D721Med (cell line): Measurements from ENCODE around the gene FBN3.

ENCODE experiments used
- DNase-seq: peaks from one replicate; pipeline ENCODE4 v3.0.0; 2011; ENCODE audit warnings: low spot score; ENCODE audit not compliant: insufficient read length
- FAIRE-seq: peaks from 2 replicates; lab custom pipeline; 2011; peaks lifted over from hg19 to GRCh38; lab: Jason Lieb, UNC
- TF ChIP-seq, protein P1 (sequence below): IDR thresholded peaks from 2 replicates; pipeline ENCODE4 v1.5.1; 2012; ENCODE audit warnings: mild to moderate bottlenecking, control low read depth; ENCODE audit not compliant: insufficient read depth; ENCODE audit errors: missing control alignments

Gene FBN3

DNA sequence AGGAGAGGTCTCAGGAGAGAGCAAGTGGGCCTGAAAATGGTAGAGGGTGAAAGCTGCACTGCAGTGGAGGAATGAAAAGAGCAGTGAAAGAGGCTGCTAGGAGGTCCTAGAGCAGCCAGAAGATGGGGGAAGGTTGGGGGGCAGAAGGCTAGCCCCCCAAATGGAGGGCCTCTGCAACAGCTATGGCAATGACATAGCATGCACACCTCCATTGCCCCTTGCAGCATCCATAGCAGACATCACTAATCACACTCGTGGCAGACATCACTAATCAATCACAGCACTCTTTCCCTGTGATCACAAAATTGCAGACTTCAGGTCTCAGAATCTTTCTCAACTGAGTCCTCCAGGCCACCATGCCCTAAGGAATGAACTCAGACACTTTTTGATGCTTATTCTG, 74.9 kb downstream of the FBN3 start:
- no peak for DNase-seq

DNA sequence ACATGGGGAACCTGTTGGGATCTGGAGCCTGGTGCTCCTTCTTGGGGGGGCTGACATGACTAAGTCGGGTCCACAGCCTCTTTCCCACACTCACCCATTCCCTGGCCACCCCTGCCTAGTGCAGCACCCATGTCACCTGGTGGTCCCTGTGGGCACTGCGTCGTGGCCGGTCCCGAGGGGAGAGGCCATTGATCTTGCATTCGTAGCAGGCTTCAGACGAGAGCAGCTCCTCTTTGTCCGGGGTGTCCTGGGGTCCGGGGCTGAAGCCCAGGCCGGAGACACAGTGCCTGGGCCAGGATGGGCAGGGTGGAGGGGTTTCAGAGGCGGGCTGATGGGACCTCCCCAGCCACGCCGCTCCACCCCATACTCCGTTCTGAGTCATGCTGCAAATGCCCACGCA, 77.5 kb downstream of the FBN3 start:
- TF ChIP-seq, protein P1, sequence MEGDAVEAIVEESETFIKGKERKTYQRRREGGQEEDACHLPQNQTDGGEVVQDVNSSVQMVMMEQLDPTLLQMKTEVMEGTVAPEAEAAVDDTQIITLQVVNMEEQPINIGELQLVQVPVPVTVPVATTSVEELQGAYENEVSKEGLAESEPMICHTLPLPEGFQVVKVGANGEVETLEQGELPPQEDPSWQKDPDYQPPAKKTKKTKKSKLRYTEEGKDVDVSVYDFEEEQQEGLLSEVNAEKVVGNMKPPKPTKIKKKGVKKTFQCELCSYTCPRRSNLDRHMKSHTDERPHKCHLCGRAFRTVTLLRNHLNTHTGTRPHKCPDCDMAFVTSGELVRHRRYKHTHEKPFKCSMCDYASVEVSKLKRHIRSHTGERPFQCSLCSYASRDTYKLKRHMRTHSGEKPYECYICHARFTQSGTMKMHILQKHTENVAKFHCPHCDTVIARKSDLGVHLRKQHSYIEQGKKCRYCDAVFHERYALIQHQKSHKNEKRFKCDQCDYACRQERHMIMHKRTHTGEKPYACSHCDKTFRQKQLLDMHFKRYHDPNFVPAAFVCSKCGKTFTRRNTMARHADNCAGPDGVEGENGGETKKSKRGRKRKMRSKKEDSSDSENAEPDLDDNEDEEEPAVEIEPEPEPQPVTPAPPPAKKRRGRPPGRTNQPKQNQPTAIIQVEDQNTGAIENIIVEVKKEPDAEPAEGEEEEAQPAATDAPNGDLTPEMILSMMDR: no peak
- DNase-seq: no peak
- no peak for FAIRE-seq

More for the DNA sequence above, 74.9 kb downstream of the FBN3 start:
- FAIRE-seq: no peak
- TF ChIP-seq, protein P1: no peak

DNA sequence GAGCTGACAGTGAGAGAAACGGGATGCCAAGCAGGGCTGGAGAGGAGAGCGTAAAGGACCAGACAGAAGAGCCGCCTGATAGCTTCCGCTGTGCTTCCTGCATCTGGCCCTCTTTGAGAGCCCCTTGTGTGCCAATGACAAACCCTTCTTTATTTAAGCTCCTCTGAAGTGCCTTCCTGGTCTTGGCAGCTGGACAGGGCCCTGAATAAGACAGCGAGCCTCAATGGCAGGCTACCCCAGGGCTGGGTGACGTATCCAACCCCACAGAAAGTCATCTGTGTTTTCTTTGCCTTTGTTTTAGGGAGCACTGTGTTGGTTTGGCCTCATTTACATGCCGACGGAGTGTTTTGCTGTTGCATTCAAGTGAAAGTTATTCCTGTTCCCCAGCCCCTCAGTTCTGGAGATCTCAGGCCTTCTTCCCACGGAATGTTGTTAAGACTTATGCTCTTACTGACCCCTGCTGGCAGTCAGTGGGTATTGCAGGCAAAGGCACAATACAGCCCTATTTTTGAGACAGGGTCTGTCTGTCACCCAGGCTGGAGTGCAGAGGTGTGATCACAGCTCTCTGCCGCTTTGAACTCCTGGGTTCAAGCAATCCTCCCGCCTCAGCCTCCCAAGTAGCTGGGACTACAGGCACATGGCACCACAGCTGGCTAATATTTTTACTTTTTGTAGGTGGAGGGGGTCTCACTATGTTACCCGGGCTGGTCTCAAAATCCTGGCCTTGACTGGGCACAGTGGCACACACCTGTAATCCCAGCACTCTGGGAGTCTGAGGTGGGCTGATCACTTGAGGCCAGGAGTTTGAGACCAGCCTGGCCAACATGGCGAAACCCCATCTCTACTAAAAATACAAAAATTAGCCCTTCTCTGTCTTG, 80.1 kb downstream of the FBN3 start:
- TF ChIP-seq, protein P1: peak; percentile 30
- FAIRE-seq: no peak
- DNase-seq: no peak

DNA sequence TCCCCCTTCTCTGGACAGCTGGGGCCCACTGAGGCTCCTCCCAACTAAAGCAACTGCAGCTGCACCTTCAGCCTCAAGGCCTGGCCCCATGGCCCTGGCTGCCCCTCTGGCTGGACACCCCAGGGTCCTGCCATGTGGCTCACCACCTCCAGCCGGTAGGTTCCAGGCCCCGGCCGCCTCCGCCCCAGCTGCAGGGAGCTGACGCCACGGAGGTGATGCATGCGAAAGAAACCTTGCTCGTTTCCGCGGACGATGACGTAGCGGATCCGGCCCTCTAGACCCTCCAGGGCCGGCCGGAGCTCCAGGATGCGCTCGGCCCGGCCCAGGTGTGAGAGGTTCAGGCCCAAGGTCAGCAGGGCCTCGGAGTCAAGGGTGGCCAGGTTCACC, 83.5 kb downstream of the FBN3 start:
- TF ChIP-seq, protein P1: no peak
- DNase-seq (peak; percentile 3), FAIRE-seq (no peak)

DNA sequence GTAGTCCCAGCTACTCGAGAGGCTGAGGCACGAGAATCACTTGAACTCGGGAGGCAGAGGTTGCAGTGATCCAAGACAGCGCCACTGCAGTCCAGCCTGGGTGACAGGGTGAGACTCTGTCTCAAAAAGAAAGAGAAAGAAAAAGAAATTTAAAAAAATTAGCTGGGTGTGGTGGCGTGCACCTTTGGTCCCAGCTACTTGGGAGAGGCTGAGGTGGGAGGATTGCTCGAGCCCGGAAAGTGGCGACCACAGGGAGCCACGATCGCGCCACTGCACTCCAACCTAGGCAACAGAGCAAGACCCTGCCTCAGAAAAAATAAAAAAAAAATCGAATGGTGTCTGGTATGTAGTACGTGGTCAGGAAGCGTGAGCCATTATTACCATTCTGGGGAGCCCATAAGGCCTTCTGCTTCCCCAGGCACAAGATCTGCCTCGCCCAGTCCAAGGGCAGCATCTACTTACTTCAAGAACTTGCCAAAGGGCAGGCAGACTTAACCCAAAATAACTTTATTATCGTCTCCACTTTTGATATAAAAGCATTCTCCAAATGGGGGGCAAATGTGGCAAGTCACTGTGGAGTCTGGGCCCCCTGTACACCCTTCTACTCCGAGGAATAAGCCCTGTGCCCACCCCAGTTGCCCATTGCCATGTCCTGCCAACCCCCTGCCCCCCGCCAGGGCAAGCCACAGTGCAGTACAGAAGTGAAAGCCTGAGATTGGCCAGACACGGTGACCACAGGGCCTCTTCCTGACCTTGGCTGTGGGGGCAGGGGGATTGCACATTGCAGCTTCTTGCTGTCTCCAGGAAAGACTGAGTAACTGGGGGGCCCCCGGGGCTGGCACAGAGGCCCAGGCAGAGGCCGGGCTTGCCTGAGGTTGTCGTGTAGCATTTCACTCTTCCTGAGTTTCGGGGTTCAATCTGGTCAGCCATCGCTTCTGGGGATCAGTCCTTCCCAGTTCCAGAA, 84.2 kb downstream of the FBN3 start:
- FAIRE-seq: no peak

DNA sequence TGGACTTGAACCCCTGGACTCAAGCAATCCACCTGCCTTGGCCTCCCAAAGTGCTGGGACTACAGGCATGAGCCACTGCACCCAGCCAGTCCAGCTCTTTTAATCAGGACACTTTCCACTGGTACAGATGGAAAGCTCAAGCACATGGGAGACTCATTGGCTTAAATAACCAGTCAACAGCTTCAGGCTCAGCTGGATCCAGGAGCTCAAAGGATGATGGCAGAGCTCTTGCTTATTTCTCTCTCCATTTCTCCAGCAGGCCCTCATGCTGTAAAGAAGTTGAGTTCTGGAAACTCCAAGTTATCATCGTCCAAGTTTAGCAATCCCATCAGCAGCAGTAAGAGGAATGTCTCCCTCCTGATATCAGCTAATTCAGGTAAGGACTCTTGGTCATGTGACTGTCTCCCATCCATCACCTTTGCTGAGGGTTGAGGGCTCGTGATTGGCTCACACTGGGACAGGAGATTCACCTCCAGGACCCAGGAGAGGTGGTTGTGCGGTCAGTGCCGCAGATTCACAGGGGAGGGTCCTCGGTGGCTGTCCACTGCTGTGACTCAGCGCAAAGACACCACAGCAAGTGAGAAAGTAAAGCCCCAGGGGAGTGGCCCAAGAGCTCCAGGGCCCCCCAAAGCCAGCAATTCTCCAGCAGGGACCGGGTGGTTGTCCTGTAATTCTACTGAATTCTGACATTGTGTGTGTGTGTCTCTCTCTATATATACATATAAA, 91.7 kb downstream of the FBN3 start:
- DNase-seq: peak; percentile 6
- FAIRE-seq: no peak
- TF ChIP-seq, protein P1: no peak

More for the DNA sequence above, 84.2 kb downstream of the FBN3 start:
- no peak for DNase-seq
- TF ChIP-seq, protein P1: no peak
